SU-DHL-6 (cell line): ENCODE data around the gene ELAVL1.
A peak's percentile ranks its signal among the peaks of the same experiment; 100 is the strongest.
"Not testable (repeated sequence)": the region's sequence is repeated elsewhere in the genome, so short reads cannot be mapped to it uniquely, and the experiment has no call there.

Experiments
- H2AFZ ChIP-seq: fragments of 200-600 bp; sonication (generic); 2 replicates; pipeline ENCODE4 v1.6.1; 2014; ENCODE audit warnings: low read depth, mild to moderate bottlenecking, moderate library complexity, mixed read lengths, antibody characterized with exemption, low read length; ENCODE audit not compliant: severe bottlenecking
- H3F3A ChIP-seq: fragments of 200-600 bp; shearing (Covaris generic); 2 replicates; pipeline ENCODE4 v1.6.0; 2016; ENCODE audit warnings: antibody characterized with exemption, mild to moderate bottlenecking; ENCODE audit not compliant: insufficient read depth
- H3K27ac ChIP-seq: fragments of 200-600 bp; sonication (generic); 2 replicates; pipeline ENCODE4 v1.5.1; 2016; ENCODE audit warnings: low read depth, mild to moderate bottlenecking, low read length, moderate library complexity, mixed read lengths
- H3K27me3 ChIP-seq: fragments of 200-600 bp; sonication (generic), shearing (Covaris generic); 2 replicates; pipeline ENCODE4 v1.6.0; 2014; ENCODE audit warnings: mild to moderate bottlenecking, low read length
- H3K36me3 ChIP-seq: fragments of 200-600 bp; sonication (generic); 2 replicates; pipeline ENCODE4 v1.6.1; 2014; ENCODE audit warnings: mild to moderate bottlenecking, low read length, mixed read lengths
- H3K4me2 ChIP-seq: fragments of 300-600, 200-600 bp; shearing (Covaris generic), sonication (generic); 2 replicates; pipeline ENCODE4 v1.6.0; 2014; ENCODE audit warnings: low read length, low read depth, mild to moderate bottlenecking; ENCODE audit not compliant: poor library complexity, severe bottlenecking
- H3K4me3 ChIP-seq: fragments of 200-600 bp; sonication (generic); 2 replicates; pipeline ENCODE4 v1.5.1; 2014; ENCODE audit warnings: antibody characterized with exemption, low read length, mild to moderate bottlenecking, mixed read lengths; ENCODE audit not compliant: insufficient read depth, poor library complexity, severe bottlenecking
- H3K79me2 ChIP-seq: fragments of 200-600 bp; sonication (generic); 2 replicates; pipeline ENCODE4 v1.6.1; 2014; ENCODE audit warnings: mild to moderate bottlenecking, low read length, moderate library complexity; ENCODE audit not compliant: insufficient read depth
- H3K9ac ChIP-seq: fragments of 200-600 bp; sonication (generic); 2 replicates; pipeline ENCODE4 v1.7.0; 2014; ENCODE audit warnings: mild to moderate bottlenecking, low read length
- H3K9me2 ChIP-seq: fragments of 200-600 bp; sonication (generic); replicated peaks from 2 replicates; pipeline ENCODE4 v1.6.1; 2014; ENCODE audit warnings: low read length; ENCODE audit not compliant: insufficient read depth
- H3K9me3 ChIP-seq: fragments of 200-600 bp; sonication (generic); 2 replicates; pipeline ENCODE4 v1.6.1; 2014; ENCODE audit warnings: low read length, mixed read lengths; ENCODE audit not compliant: insufficient read depth
- H4K20me1 ChIP-seq: fragments of 200-600 bp; sonication (generic); 2 replicates; pipeline ENCODE4 v1.6.1; 2014; ENCODE audit warnings: low read depth, mild to moderate bottlenecking, antibody characterized with exemption, low read length, moderate library complexity, mixed read lengths
- CTCF ChIP-seq: fragments of 200-600 bp; sonication (generic); IDR thresholded peaks from one replicate; pipeline ENCODE4 v1.5.1; 2017; ENCODE audit warnings: antibody characterized with exemption, mild to moderate bottlenecking, low read length, moderate library complexity; ENCODE audit not compliant: insufficient read depth, poor library complexity, severe bottlenecking
- EZH2phosphoT487 ChIP-seq: fragments of 200-600 bp; sonication (generic), shearing (Covaris generic); conservative IDR thresholded peaks from 2 replicates; pipeline ENCODE4 v1.6.1; 2018; ENCODE audit warnings: mild to moderate bottlenecking, antibody characterized with exemption, low read length, moderate library complexity, mixed read lengths

Gene ELAVL1

GRCh38 chr19:7920519-7921301 is 84.7 kb downstream of the ELAVL1 start:
- Histone ChIP-seq H3K4me3 (peak overlapping the region; percentile 77), H3F3A (no peaks in the 10 kb centered on the region), H3K9me3 (no peaks in the 10 kb centered on the region), H3K9ac (peak overlapping the region; percentile 63), H3K27ac (peak overlapping the region; percentile 59), H3K36me3 (no peaks in the 10 kb centered on the region), H3K27me3 (no peaks in the 10 kb centered on the region), H3K4me2 (peak overlapping the region; percentile 82), H2AFZ (peak overlapping the region; percentile 55), H4K20me1 (no peaks in the 10 kb centered on the region), H3K79me2 (no peaks in the 10 kb centered on the region), H3K9me2 (no peaks in the 10 kb centered on the region)
- TF ChIP-seq EZH2phosphoT487 (no peak), CTCF (no peak)

- H3F3A ChIP-seq, result no peaks in the 10 kb centered on the region
- H3K4me2 ChIP-seq, result peak within 1 kb of the TSS; percentile 82
- no peaks in the 10 kb centered on the region for H3K79me2 ChIP-seq
- no peaks in the 10 kb centered on the region for H4K20me1 ChIP-seq
- H3K36me3 ChIP-seq, result no peaks in the 10 kb centered on the region
- peak within 1 kb of the TSS; percentile 63 for H3K9ac ChIP-seq
- no peaks in the 10 kb centered on the region for H3K9me3 ChIP-seq
- H3K4me3 ChIP-seq, result peak within 1 kb of the TSS; percentile 77
- TF ChIP-seq CTCF (no peak), EZH2phosphoT487 (no peak)
- H3K27ac ChIP-seq, result peak within 1 kb of the TSS; percentile 59
- H3K27me3 ChIP-seq, result no peaks in the 10 kb centered on the region
- H2AFZ ChIP-seq, result peak within 1 kb of the TSS; percentile 55
- no peaks in the 10 kb centered on the region for H3K9me2 ChIP-seq
These were observed 85.6 kb downstream of the ELAVL1 start, which contains the start of gene SNAPC2 for GRCh38 chr19:7919610-7920518. SNAPC2 (plus strand) TSS chr19:7920338; CDS start chr19:7920367, 29 bp downstream.

GRCh38 chr19:7918615-7919421 is 86.6 kb downstream of the ELAVL1 start:
- Histone ChIP-seq H3K27ac (no peak overlapping the region), H3K79me2 (no peaks in the 10 kb centered on the region), H3K4me3 (no peak overlapping the region), H3K9ac (no peak overlapping the region), H2AFZ (no peak overlapping the region), H3F3A (0 out of 2 replicates have a peak, but pooled peaks cover under 1% of the 10 kb centered on the region), H4K20me1 (no peaks in the 10 kb centered on the region), H3K27me3 (no peaks in the 10 kb centered on the region), H3K36me3 (no peaks in the 10 kb centered on the region), H3K9me3 (no peaks in the 10 kb centered on the region), H3K9me2 (no peaks in the 10 kb centered on the region), H3K4me2 (no peak overlapping the region)
- TF ChIP-seq EZH2phosphoT487 (no peak), CTCF (no peak)

GRCh38 chr19:7918062-7918614 is 87.3 kb downstream of the ELAVL1 start:
- H3K36me3 ChIP-seq, H3K9ac ChIP-seq, H2AFZ ChIP-seq, H3K27ac ChIP-seq, H3K27me3 ChIP-seq, H3K9me2 ChIP-seq, H3K79me2 ChIP-seq, H3K4me2 ChIP-seq, H3K9me3 ChIP-seq, H3F3A ChIP-seq, H4K20me1 ChIP-seq, H3K4me3 ChIP-seq: not testable (repeated sequence)
